Tibial nerve (tissue), 3 donors: ENCODE data around the gene IQGAP2.

Source experiments
- POLR2A ChIP-seq, 2 donors: fragments of 450-650 bp; IDR thresholded peaks; one replicate each; pipeline ENCODE4 v1.6.1; 2017; ENCODE audit warnings: antibody characterized with exemption in 2 of 2, mild to moderate bottlenecking in 2 of 2, moderate library complexity in 2 of 2
- TF ChIP-seq, protein P1 (sequence below), 5 experiments: fragments of 200-600 bp in 3 of 5; fragments of 450-650 bp in 2 of 5; sonication (generic) in 3 of 5; IDR thresholded peaks; one replicate each; pipeline ENCODE4 v1.5.1; 2016 to 2019; ENCODE audit warnings: antibody characterized with exemption in 5 of 5, mild to moderate bottlenecking in 3 of 5, moderate library complexity in 2 of 5

DNA sequence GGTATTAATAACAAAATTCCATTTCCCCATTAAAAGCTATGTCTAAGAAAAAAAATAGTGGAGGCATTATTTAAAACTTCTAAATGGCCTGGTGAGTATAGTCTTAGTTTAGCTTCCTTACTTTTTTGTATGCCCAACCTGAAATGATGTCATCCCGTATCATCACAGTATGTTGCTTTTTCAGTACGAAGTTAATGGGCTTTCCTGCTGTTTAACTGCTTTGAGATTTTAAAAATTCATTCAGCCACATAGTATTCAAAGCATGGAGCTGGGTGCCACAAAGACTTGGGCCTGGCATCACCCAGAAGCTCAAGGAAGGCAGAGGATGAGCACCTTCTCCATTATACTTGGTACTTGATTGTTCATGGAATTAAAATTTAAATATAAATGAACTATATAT lies 212.7 kb downstream of the IQGAP2 start:
- TF ChIP-seq, protein P1, sequence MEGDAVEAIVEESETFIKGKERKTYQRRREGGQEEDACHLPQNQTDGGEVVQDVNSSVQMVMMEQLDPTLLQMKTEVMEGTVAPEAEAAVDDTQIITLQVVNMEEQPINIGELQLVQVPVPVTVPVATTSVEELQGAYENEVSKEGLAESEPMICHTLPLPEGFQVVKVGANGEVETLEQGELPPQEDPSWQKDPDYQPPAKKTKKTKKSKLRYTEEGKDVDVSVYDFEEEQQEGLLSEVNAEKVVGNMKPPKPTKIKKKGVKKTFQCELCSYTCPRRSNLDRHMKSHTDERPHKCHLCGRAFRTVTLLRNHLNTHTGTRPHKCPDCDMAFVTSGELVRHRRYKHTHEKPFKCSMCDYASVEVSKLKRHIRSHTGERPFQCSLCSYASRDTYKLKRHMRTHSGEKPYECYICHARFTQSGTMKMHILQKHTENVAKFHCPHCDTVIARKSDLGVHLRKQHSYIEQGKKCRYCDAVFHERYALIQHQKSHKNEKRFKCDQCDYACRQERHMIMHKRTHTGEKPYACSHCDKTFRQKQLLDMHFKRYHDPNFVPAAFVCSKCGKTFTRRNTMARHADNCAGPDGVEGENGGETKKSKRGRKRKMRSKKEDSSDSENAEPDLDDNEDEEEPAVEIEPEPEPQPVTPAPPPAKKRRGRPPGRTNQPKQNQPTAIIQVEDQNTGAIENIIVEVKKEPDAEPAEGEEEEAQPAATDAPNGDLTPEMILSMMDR (IDR thresholded peaks at IDR 0.05), result no peak
- no peak for TF ChIP-seq POLR2A (IDR thresholded peaks at IDR 0.05)
